ENCODE data around the gene ANTXR1. TPM values are rescaled to one million over a fixed set of nuclear protein-coding genes. Genes with fewer than 3 reads are reported as not detected.

The ANTXR1 gene
- total and polyA plus RNA-seq, 2 of the 8 experiments (the other 6 are each of a cell fraction or from before 2014, with no cell fraction given), result 15.8 to 44.3 TPM

GRCh38 chr2:69291004-69291650 is 278.1 kb downstream of the ANTXR1 start (continued):
- no peak for TF ChIP-seq ATF3 (IDR thresholded peaks at IDR 0.05; ENCODE audit: insufficient read depth, low read depth, low read length)

All from H1 (cell line).